ENCODE data around the gene CCDC57. TPM values are rescaled to one million over a fixed set of nuclear protein-coding genes. Genes with fewer than 3 reads are reported as not detected.

The CCDC57 gene
- total RNA-seq, 1 donor from 2014 or later, result 56.6 TPM

- H3K36me3 Mint-ChIP-seq (ENCODE audit: low read depth), result peaks cover 76% of the 10 kb centered on the region
- no peaks in the 10 kb centered on the region for H3K27me3 Mint-ChIP-seq
- H3K27ac Mint-ChIP-seq, result no peak overlapping the region
- CTCF ChIA-PET, result interaction anchor here (1.4 kb wide), 1 partner anchor 42 kb away, joined by 3 read pairs; no protein-coding TSS in a partner anchor
- H3K4me3 Mint-ChIP-seq, result no peak overlapping the region
- peaks cover 23% of the 10 kb centered on the region for H3K4me1 Mint-ChIP-seq
- no peaks in the 10 kb centered on the region for H3K9me3 Mint-ChIP-seq
- ATAC-seq (ENCODE audit: low read depth), result no peak
- no peak for TF ChIP-seq CTCF (IDR thresholded peaks at IDR 0.05)
- DNase-seq, result no peak
- intact Hi-C loops (cut with micrococcal nuclease), result no loop called here
- POLR2A ChIA-PET, result interaction anchor here (0.8 to 1.5 kb wide), 2 partner anchors 9 to 10 kb away, joined by 4 to 5 read pairs; no protein-coding TSS in a partner anchor
Measured at GRCh38 chr17:82245134-82246039, 32.7 kb upstream of the CCDC57 start.

- no peak for ATAC-seq (ENCODE audit: low read depth)
- ChIA-PET CTCF (interaction anchor here (1.4 kb wide), 1 partner anchor 41 kb away, joined by 3 read pairs; no protein-coding TSS in a partner anchor), POLR2A (interaction anchor here (0.7 to 0.8 kb wide), 2 partner anchors 8 to 54 kb away, joined by 4 to 5 read pairs; no protein-coding TSS in a partner anchor)
- H3K4me1 Mint-ChIP-seq, result peaks cover 26% of the 10 kb centered on the region
- no peak for TF ChIP-seq CTCF (IDR thresholded peaks at IDR 0.05)
- no peaks in the 10 kb centered on the region for H3K27me3 Mint-ChIP-seq
- intact Hi-C loops (cut with micrococcal nuclease), result loop anchor here (1.0 kb wide), 1 partner anchor 78 kb away; no protein-coding TSS in a partner anchor
- peaks cover 72% of the 10 kb centered on the region for H3K36me3 Mint-ChIP-seq (ENCODE audit: low read depth)
- H3K27ac Mint-ChIP-seq, result no peak overlapping the region
- no peak for DNase-seq
- H3K4me3 Mint-ChIP-seq, result no peak overlapping the region
- H3K9me3 Mint-ChIP-seq, result no peaks in the 10 kb centered on the region
Measured at GRCh38 chr17:82244413-82245133, 31.9 kb upstream of the CCDC57 start.

GRCh38 chr17:82243648-82244412 lies 31.2 kb upstream of the CCDC57 start:
- Mint-ChIP-seq H3K4me3 (no peak overlapping the region), H3K4me1 (peaks cover 33% of the 10 kb centered on the region), H3K9me3 (no peaks in the 10 kb centered on the region), H3K27me3 (no peaks in the 10 kb centered on the region), H3K36me3 (ENCODE audit: low read depth) (peaks cover 70% of the 10 kb centered on the region), H3K27ac (no peak overlapping the region)
- no peak for DNase-seq
- intact Hi-C loops (cut with micrococcal nuclease), result loop anchor here (1.0 kb wide), 1 partner anchor 78 kb away; no protein-coding TSS in a partner anchor
- ChIA-PET POLR2A (interaction anchor here (0.7 to 1.0 kb wide), 2 partner anchors 48 to 54 kb away, joined by 3 to 4 read pairs; no protein-coding TSS in a partner anchor), CTCF (no interaction called here)
- no peak for ATAC-seq (ENCODE audit: low read depth)
- no peak for TF ChIP-seq CTCF (IDR thresholded peaks at IDR 0.05)

GRCh38 chr17:82242977-82243647 lies 30.5 kb upstream of the CCDC57 start:
- Mint-ChIP-seq H3K9me3 (no peaks in the 10 kb centered on the region), H3K36me3 (ENCODE audit: low read depth) (peaks cover 67% of the 10 kb centered on the region), H3K4me3 (no peak overlapping the region), H3K4me1 (peaks cover 40% of the 10 kb centered on the region), H3K27me3 (no peaks in the 10 kb centered on the region), H3K27ac (no peak overlapping the region)
- POLR2A ChIA-PET, result interaction anchor here (1.0 to 1.3 kb wide), 2 partner anchors 14 to 49 kb away, joined by 3 read pairs; partner anchors contain the start of gene SLC16A3
- CTCF ChIA-PET, result interaction anchor here (1.2 kb wide), 1 partner anchor 78 kb away, joined by 3 read pairs; no protein-coding TSS in a partner anchor
- ATAC-seq (ENCODE audit: low read depth) (no peak), DNase-seq (no peak)
- intact Hi-C loops (cut with micrococcal nuclease), result no loop called here
- no peak for TF ChIP-seq CTCF (IDR thresholded peaks at IDR 0.05)

All from activated B cell treated with CpG ODN at 0.5 μM for 24 hours (primary cell).